Erythroblast (primary cell): ENCODE results near the gene ARHGEF38.

Experiments
- GATA1 ChIP-seq: IDR thresholded peaks from 2 replicates; pipeline ENCODE4 v1.6.1; 2011; ENCODE audit warnings: low read depth, mild to moderate bottlenecking, control low read depth, low read length, moderate library complexity
- POLR2A ChIP-seq: IDR thresholded peaks from 2 replicates; pipeline ENCODE4 v1.6.1; 2011; ENCODE audit warnings: mild to moderate bottlenecking, low read length

GRCh38 chr4:105627620-105628019 is 75.2 kb downstream of the ARHGEF38 start:
- no peak for TF ChIP-seq POLR2A
- TF ChIP-seq GATA1: no peak
